Activated T-helper 17 cell treated with anti-CD3 and anti-CD28 coated beads, Interleukin-2, amount 50 U/mL, for 72 hours (primary cell): ENCODE measurements around the gene CEP72. TPM values are rescaled to one million over a fixed set of nuclear protein-coding genes. Genes with fewer than 3 reads are reported as not detected.
A peak's percentile ranks its signal among the peaks of the same experiment; 100 is the strongest.
"Not testable (repeated sequence)": the region's sequence is repeated elsewhere in the genome, so short reads cannot be mapped to it uniquely, and the experiment has no call there.

Source experiments
- ATAC-seq: fragments of 150-1000 bp; cut with Tn5 transposase; replicated peaks from 2 replicates; pipeline ENCODE4 v1.10.0; 2021; ENCODE audit warnings: mild to moderate bottlenecking, moderate library complexity
- H3K27ac Mint-ChIP-seq: one replicate; pipeline ENCODE4 v1.8.0; 2022; ENCODE audit warnings: mixed read lengths
- H3K27me3 Mint-ChIP-seq: one replicate; pipeline ENCODE4 v1.8.0; 2022; ENCODE audit warnings: mixed read lengths
- H3K36me3 Mint-ChIP-seq: one replicate; pipeline ENCODE4 v1.8.0; 2022; ENCODE audit warnings: low read depth, mild to moderate bottlenecking, mixed read lengths
- H3K4me1 Mint-ChIP-seq: one replicate; pipeline ENCODE4 v1.8.0; 2022; ENCODE audit warnings: mixed read lengths
- H3K4me3 Mint-ChIP-seq: one replicate; pipeline ENCODE4 v1.8.0; 2022; ENCODE audit warnings: mild to moderate bottlenecking, mixed read lengths
- H3K9me3 Mint-ChIP-seq: one replicate; pipeline ENCODE4 v1.8.0; 2022; ENCODE audit warnings: mixed read lengths
- total RNA-seq, 2 donors: library from RNA; stranded (reverse); gene quantifications; one replicate each; pipeline ENCODE4 v1.2.3, GENCODE V29; 2022

Gene CEP72
- total RNA-seq, 2 donors from 2014 or later: 30.0 to 30.9 TPM

DNA sequence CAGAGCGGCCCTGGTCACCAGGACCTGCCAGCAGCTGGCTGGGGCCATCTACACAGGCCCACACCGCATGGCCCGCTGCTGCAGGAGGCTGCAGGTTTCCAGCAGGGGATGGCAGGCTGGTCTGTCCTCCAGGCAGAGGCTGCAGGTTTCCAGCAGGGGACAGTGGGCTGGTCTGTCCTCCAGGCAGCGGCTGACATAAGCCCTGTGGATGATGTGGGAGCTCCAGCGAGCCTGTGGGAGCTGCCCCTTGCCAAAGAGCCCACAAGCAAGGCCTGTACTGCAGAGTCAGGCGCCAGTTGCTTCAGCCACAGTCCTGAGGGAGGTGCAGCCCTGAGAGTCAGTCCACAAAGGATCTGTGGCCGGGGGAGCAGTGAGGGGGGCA is 62.5 kb downstream of the CEP72 start:
- no peaks in the 10 kb centered on the region for H3K9me3 Mint-ChIP-seq
- no peaks in the 10 kb centered on the region for H3K27me3 Mint-ChIP-seq
- H3K36me3 Mint-ChIP-seq: no peaks in the 10 kb centered on the region
- no peak for ATAC-seq
- H3K27ac Mint-ChIP-seq: no peak overlapping the region
- no peak overlapping the region for H3K4me3 Mint-ChIP-seq
- H3K4me1 Mint-ChIP-seq: no peaks in the 10 kb centered on the region

DNA sequence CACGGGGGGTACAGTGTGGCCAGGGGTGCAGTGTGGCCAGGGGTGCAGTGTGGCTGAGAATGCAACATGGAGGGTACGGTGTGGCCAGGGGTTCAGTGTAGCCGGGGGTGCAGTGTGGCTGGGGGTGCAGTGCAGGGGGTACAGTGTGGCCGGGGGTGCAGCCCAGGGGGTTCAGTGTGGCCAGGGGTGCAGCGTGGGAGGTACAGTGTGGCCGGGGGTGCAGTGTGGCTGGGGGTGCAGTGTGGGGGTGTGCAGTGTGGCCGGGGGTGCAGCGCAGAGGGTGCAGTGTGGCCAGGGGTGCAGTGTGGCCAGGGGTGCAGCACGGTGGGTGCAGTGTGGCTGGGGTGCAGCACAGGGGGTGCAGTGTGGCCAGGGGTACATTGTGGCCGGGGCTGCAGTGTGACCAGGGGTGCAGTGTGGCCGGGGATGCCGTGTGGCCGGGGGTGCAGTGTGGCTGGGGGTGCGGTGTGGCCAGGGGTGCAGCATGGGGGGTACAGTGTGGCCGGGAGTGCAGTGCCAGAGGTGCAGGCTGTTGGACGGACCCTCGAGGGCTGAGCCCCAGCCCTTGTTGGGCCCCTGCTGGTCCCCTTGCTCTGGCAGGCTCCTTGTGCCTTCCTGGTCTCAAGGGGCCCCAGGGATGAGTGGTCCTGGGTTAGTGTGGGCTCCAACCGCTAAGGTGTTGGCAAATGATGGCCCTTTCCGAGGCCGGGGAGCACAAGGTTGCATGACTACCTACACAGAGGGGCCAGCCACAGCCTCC is 63.2 kb downstream of the CEP72 start:
- no peak overlapping the region for H3K4me3 Mint-ChIP-seq
- ATAC-seq: no peak
- no peak overlapping the region for H3K27ac Mint-ChIP-seq
- no peaks in the 10 kb centered on the region for H3K27me3 Mint-ChIP-seq
- no peaks in the 10 kb centered on the region for H3K36me3 Mint-ChIP-seq
- no peaks in the 10 kb centered on the region for H3K9me3 Mint-ChIP-seq
- H3K4me1 Mint-ChIP-seq: no peaks in the 10 kb centered on the region

DNA sequence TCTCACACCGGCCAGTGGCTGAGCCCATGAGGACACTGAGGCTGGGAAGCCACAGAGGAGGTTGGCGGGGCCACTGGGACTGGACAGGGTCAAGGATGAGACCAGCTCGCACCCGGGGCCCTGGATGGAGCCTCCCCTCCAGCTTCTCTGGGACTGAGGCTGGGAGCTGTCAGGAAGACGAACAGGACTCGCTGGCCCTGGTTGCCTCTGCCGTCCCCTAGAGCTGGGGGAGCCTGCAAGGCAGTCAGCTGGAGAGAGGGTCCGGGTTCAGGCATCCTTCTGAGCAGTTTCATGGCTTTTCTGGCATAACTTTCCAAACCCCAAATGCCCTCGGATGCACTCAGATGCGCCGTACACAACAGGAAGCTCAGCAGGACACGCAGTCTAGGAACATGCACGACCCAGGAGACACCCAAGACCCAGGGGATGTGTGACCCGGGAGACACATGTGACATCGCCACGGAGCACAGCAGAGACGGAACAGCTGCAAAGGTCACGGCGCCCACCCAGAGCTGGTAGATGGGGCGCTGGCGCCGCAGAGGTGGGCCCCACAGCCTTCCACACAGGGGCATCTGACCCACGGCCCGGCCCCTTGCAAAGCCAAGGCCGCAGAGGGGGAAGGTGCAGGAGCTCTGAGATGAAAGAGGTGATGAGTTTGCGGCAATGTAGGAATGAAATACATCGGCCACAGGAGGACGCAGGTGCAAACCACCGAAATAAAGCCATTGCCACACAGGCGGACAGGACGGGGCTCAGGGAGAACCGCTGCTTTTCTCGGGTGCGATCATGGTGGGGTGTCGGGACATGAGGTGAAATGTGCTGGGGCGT is 63.9 kb downstream of the CEP72 start:
- no peaks in the 10 kb centered on the region for H3K27me3 Mint-ChIP-seq
- no peaks in the 10 kb centered on the region for H3K36me3 Mint-ChIP-seq
- no peaks in the 10 kb centered on the region for H3K9me3 Mint-ChIP-seq
- ATAC-seq: no peak
- no peaks in the 10 kb centered on the region for H3K4me1 Mint-ChIP-seq
- H3K27ac Mint-ChIP-seq: no peak overlapping the region
- no peak overlapping the region for H3K4me3 Mint-ChIP-seq

DNA sequence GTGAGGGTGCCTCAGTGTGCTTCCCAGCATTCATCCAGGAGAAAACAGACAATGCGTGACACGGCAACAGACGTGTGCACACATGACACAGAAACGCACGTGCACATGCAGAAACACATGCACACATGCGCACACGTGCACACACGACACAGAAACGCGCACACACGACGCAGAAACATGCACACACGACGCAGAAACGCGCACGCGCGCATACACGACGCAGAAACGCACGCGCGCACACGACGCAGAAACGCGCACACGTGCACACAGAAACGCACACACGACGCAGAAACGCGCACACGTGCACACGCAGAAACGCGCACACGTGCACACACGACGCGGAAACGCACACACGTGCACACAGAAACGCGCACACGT is 64.5 kb downstream of the CEP72 start:
- no peaks in the 10 kb centered on the region for H3K9me3 Mint-ChIP-seq
- no peaks in the 10 kb centered on the region for H3K36me3 Mint-ChIP-seq
- ATAC-seq: no peak
- H3K27me3 Mint-ChIP-seq: no peaks in the 10 kb centered on the region
- H3K4me1 Mint-ChIP-seq: no peaks in the 10 kb centered on the region
- no peak overlapping the region for H3K4me3 Mint-ChIP-seq
- H3K27ac Mint-ChIP-seq: no peak overlapping the region

DNA sequence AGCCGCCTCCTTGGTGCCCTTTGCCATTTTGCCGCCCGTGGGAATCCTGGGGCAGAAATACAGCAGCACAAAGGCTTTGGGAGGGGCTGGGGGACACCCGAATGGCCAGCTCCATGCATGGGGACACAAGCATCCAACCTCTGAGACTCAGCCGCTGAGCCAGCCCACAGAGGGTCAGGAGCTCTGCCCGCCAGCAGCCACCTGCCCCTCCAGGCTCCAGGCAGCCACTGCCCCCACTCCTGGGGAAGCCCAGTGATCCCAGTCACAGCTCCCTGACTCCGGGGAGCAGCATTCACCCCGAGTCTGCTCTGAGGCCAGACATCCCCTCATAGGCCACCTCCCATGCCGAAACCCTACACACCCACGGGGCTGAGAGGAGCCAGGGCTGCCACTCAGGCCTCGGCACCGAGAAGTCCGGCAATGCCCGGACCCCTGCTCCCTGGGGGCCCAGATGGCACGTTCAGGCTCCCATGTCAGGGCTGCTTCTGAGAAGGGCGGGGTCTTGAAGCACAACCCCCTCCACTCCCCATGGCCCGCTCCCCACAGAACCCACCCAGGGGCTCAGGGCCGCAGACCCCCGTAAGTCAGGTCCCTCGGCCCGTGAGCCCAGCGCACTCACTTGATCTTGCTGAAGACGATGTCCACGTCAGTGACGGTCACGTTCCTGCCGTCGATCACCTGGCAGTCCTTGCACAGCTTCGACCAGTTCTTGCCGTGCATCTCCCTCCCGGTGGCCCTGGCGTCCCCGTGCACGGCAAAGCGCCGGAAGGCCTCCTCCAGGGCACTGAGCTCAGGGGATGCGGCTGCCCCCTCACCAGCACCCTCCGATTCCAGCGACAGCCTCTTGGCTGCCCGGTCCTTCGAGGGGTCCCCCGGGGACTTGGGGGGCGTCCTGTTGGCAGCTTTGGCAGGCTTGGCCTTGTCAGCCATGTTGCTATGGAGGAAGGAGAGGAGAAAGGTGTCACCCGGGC is 65.3 kb downstream of the CEP72 start:
- no peak overlapping the region for H3K27ac Mint-ChIP-seq
- no peak overlapping the region for H3K4me3 Mint-ChIP-seq
- no peaks in the 10 kb centered on the region for H3K4me1 Mint-ChIP-seq
- H3K9me3 Mint-ChIP-seq: no peaks in the 10 kb centered on the region
- H3K36me3 Mint-ChIP-seq: no peaks in the 10 kb centered on the region
- ATAC-seq: no peak
- H3K27me3 Mint-ChIP-seq: no peaks in the 10 kb centered on the region

DNA sequence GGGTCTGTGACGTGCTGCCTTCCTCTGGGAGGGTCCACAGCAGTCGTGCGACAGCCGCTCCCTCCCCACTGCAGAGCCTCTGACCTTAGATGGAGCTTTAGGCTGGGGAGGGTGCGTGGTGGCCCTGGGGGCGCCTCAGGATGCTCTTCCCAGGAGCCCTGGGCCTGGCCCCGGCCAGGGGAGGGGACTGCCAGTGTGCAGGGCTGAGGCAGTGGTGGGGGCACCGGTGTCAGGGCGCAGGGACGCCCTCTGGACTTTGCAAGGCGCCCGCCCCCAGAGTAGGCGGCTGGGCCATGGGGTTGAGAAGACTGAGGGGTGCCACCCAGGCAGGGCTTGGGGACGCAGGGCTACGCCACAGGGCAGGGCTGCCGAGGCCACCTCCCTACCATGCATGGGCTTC is 66.4 kb downstream of the CEP72 start:
- not testable (repeated sequence) for H3K36me3 Mint-ChIP-seq, H3K9me3 Mint-ChIP-seq, H3K4me3 Mint-ChIP-seq, ATAC-seq, H3K27me3 Mint-ChIP-seq, H3K4me1 Mint-ChIP-seq, H3K27ac Mint-ChIP-seq

DNA sequence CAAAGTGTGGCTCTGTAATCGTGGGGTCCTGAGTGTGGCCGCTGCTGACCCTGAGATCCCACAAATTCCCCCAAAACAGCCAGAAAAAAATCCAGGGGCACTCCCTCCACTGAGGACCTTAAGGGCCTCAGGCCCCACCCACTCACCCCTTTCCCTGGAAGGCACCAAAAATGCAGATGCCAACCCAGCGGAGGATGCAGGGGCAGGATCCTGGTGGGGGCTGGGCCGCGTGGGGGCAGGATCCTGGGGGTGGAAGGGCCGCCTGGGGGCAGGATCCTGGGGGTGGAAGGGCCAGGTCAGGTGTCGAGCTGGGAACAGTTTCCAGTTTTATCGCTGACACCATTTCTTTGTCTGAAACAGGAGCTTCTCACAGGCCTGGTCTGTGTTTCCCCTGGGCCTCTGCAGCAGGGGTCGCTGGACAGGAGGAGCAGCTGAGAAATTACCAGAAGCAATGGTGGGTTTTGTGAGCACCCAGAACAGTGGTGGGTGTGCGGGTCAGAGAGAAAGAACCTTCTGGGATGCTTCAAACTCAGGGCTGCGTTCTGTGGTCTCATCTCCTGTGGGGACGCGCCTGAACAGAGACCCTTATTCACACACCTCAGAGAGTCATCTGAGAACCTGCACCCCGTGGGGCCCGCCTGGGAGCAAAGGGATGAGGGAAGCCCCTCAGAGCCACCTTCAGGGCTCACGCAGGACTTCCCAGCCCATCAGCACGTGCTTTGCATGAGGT is 67.2 kb downstream of the CEP72 start:
- not testable (repeated sequence) for H3K27me3 Mint-ChIP-seq, H3K27ac Mint-ChIP-seq, H3K4me1 Mint-ChIP-seq, H3K9me3 Mint-ChIP-seq, ATAC-seq, H3K36me3 Mint-ChIP-seq, H3K4me3 Mint-ChIP-seq

DNA sequence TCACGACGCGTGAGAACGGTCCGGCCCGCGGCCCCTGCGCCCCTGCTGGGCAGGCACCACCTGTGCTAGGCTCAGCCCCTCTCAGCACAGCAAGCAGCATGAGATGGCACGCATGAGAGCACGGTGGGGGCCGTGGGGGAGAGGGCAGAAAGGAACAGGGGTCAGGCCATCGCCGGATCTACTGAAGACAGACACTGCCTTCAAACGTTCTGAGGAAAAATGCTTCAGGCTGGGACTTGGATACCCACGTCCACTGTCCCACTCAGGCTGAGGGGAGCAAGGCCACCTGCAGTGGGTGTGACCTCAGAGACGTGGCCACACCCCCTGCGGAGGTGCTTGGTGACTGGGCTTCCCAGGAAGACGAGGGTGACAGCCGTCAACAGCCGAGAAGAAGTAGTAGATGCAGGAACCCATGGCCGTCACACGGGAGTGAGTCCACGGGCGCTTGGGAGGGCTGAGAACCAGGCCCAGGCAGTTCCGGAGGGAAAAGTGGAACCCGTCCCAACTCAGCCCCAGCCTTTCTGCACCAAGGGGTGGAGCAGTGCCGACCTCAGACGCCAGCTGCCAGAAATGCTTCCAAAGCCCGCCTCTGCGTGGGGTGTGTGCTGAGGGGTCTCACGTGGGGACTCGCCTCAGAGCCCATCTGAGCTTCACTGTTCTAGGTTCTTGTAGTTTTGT is 68.1 kb downstream of the CEP72 start:
- not testable (repeated sequence) for H3K36me3 Mint-ChIP-seq, H3K27ac Mint-ChIP-seq, ATAC-seq, H3K4me1 Mint-ChIP-seq, H3K9me3 Mint-ChIP-seq, H3K27me3 Mint-ChIP-seq, H3K4me3 Mint-ChIP-seq

DNA sequence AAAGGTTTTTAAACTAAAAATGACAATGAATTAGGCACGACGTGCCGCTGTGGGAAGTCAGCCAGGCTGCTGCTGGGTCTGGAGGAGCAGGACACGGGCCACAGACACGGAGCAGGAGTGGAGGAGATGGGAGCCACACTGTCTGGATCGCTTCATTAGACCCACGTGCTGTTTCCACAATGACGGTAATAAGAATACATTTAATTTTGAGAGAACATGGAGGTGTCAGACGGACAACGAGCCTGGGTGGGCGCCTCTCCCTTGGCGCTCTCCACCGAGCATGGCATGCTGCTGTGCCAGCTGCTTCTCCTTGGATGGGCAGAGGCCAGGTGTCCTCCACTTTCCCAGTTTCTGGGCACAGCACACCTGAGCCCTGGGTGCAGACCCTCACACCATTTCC is 68.7 kb downstream of the CEP72 start:
- not testable (repeated sequence) for ATAC-seq, H3K9me3 Mint-ChIP-seq, H3K27ac Mint-ChIP-seq, H3K4me1 Mint-ChIP-seq, H3K36me3 Mint-ChIP-seq, H3K27me3 Mint-ChIP-seq, H3K4me3 Mint-ChIP-seq

DNA sequence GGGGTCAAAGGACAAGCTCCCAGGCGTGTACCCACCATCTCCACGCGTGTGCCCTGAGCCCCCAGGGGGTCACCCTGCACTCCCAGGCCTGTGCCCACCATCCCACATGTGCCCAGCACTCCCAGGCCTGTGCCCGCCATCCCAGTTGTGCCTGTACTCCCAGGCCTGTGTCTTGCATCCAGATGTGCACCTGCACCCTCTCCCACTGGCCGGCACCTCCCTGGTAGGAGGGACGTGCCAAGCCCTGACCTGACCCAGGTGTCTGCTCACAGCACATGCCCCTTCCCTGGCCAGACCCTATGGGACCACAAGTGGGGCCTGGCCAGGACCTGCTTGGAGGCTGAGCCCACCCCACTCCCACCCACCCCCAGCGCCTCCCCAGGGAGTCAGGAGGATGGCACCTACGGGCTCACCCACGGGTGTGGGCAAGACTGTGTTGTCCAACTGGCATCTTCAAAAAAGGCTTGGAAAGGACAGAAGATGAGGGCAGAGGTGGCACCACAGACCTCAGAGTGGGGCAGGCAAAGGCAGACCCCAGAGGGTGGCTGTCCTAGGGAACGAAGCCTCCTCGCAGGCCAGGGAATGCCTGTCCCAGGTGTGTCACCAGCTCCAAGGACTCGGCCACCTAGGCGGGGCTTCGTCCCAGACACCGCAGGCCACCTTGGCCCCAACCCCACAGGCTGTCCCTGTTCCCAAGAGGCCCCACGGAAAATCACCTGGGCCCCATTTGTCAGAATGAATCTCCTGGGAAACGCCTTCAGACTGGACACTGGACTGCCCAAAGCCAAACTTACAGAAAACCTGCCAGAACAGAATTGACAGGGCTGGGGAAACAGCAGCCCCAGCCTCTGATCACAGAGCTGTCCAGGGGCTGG is 69.4 kb downstream of the CEP72 start:
- H3K27ac Mint-ChIP-seq, H3K9me3 Mint-ChIP-seq, H3K4me3 Mint-ChIP-seq, ATAC-seq, H3K36me3 Mint-ChIP-seq, H3K4me1 Mint-ChIP-seq, H3K27me3 Mint-ChIP-seq: not testable (repeated sequence)

DNA sequence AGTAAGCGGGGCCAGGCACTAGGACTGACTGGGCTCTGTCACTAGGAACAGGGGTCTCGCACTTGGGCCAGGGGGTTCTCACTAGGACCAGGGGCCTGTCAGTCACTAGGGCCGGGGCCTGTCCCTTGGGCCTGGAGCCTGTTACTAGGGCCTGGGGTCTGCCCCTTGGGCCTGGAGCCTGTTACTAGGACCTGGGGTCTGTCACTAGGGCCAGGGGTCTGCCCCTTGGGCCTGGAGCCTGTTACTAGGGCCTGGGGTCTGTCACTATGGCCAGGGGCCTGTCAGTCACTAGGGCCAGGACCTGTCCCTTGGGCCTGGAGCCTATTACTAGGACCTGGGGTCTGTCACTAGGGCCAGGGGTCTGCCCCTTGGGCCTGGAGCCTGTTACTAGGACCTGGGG is 70.1 kb downstream of the CEP72 start:
- H3K36me3 Mint-ChIP-seq, H3K27ac Mint-ChIP-seq: not testable (repeated sequence)

DNA sequence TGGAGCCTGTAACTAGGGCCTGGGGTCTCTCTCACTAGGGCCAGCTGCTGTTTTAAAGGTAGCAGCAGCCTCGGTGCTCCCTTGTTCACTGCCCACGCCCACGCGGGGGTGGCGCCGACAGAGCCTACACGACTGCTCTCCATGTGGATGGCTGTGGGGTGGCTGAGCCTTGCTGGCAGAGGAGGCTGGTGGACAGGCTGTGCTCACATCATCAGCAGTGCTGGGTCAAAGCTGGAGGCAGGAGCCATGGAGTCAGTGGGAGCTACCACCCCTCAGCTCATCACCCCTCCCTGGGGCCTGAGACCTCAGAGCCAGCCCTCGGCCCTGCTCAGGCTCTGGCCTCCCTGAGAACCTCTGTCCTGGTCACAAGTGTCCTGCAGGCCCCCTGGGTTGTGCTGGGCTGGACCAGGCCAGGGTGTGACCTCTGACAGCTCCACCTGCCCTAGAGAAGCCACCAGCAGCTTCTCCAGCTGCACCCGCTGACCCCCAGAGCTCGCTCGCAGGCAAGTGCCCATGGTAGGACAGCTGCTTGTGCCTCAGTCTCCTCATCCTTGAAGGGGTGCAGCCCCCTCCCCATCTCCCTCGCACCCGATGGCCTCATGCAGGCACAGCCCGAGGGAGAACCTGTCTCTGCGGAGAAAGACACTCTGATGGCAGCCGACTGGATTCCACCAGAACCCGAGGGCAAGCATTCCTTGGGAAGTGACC is 70.7 kb downstream of the CEP72 start:
- not testable (repeated sequence) for H3K36me3 Mint-ChIP-seq, H3K9me3 Mint-ChIP-seq
- ATAC-seq: peak; percentile 21

More for the DNA sequence above, 70.1 kb downstream of the CEP72 start:
- not testable (repeated sequence) for H3K4me1 Mint-ChIP-seq, ATAC-seq, H3K27me3 Mint-ChIP-seq, H3K4me3 Mint-ChIP-seq, H3K9me3 Mint-ChIP-seq

More for the DNA sequence above, 70.7 kb downstream of the CEP72 start:
- not testable (repeated sequence) for H3K4me3 Mint-ChIP-seq, H3K27ac Mint-ChIP-seq, H3K27me3 Mint-ChIP-seq, H3K4me1 Mint-ChIP-seq
